ENCODE measurements around the gene CFAP46. TPM values are rescaled to one million over a fixed set of nuclear protein-coding genes. Genes with fewer than 3 reads are reported as not detected.

CFAP46 gene
- polyA plus RNA-seq, 1 of the 3 experiments (the other 2 are of a cell fraction): 3.9 TPM

DNA sequence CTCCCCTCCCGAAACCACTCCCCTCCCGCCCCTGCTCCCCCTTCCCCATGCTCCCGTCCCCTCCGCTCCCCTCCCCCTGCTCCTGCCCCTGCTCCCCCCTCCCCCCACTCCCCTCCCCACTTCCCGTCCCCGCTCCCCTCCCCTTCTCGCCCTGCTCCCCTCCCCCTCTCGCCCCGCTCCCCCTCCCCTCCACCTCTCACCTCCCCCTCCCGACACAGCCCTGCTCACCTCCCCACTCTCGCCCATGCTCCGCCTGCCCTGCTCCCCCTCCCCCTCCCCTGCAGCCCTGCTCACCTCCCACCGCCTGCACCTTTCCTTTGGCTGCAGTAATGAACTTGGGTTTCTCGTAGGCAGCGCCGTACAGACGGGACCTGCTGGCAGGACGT, 106.5 kb downstream of the CFAP46 start (continued):
- no peak for TF ChIP-seq RXRA (IDR thresholded peaks at IDR 0.05; ENCODE audit: borderline replicate concordance, low read depth)
- no peak for TF ChIP-seq ZBTB33 (IDR thresholded peaks at IDR 0.05; ENCODE audit: borderline replicate concordance, low read depth)
- no peak for TF ChIP-seq SIN3A (IDR thresholded peaks at IDR 0.05; ENCODE audit: borderline replicate concordance, low read depth, low read length)
- no peak for TF ChIP-seq SMC3 (IDR thresholded peaks at IDR 0.05; ENCODE audit: low read depth, low read length)
- no peak for TF ChIP-seq TEAD4 (IDR thresholded peaks at IDR 0.05; ENCODE audit: borderline replicate concordance, insufficient read depth)

DNA sequence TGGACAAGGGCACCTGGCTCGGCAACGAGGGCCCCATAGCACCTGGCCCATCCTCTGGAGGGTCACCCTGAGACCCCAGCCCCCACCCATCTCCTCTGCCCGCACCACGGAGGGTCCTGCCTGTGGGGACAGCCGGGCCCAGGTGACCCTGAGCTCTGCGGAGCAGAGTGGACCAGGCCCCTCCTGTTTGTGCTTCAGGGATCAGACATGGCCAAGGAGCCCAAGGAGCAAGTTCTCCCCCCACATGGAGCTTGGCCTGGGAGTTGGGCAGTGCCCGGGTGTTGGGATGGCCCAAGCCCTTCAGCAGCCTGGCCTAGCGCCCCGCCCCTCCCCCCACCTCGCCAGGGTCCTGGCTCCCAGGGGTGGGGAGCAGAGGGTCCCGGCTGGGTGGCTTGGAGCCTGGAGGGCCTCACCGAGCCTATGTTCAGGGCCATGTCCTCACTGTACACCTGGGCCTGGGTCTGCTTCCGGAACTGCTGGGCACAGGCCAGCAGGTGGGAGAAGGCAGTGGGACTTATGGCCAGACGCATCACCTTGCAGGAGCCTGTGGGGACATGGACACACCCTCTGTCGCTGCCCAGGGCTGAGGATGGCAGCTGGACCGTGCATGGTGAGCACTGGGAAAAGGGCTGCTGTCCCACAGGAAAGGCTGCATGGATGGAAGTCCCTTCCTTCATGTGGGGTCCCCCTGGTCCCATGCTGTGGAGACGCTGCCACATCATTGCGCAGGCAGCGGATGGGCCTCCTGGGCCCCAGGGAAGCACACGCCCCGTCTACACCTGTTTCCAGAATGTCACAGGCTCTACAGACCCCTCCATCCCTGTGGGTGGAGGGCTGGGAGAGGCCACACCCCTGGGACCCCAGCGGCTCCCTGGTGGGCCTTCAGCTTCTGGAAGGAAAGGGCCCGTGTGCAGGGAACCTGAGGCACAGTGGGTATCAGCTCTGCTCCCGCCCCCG, 107.2 kb downstream of the CFAP46 start:
- Histone ChIP-seq H3F3A (replicated peaks; ENCODE audit: insufficient read depth) (peaks cover 4% of the 10 kb centered on the region), H3K4me3 (ENCODE audit: low read depth in 2 of 2, low read length in 1 of 2) (no peak overlapping the region), H3K4me2 (no peak overlapping the region), H2AFZ (ENCODE audit: low read depth) (no peak overlapping the region), H4K20me1 (ENCODE audit: insufficient read depth) (no peaks in the 10 kb centered on the region), H3K36me3 (replicated peaks in 1 of 2; ENCODE audit: control insufficient read depth in 1 of 2, insufficient read depth in 2 of 2, low read length in 1 of 2) (no peaks in the 10 kb centered on the region), H3K9me3 (no peaks in the 10 kb centered on the region), H3K27ac (ENCODE audit: low read depth in 2 of 2, low read length in 1 of 2) (no peak overlapping the region), H3K4me1 (ENCODE audit: control insufficient read depth in 1 of 2, insufficient read depth in 2 of 2, low read depth in 1 of 2, low read length in 1 of 2) (peaks cover 0 to 11% of the 10 kb centered on the region in 2 experiments; a peak in 1 of 4 replicates), H3K79me2 (ENCODE audit: insufficient read depth) (no peaks in the 10 kb centered on the region), H3K27me3 (ENCODE audit: insufficient read depth) (no peaks in the 10 kb centered on the region; the same call in 1 of the 2 replicates), H3K9me2 (no peaks in the 10 kb centered on the region), H3K9ac (no peak overlapping the region)
- WGBS (ENCODE audit: low lambda C conversion rate): 60% methylated on average over 10 of the region's 25 CpGs
- TF ChIP-seq TCF12 (IDR thresholded peaks at IDR 0.05): no peak
- TF ChIP-seq MEF2A (IDR thresholded peaks at IDR 0.05; ENCODE audit: borderline replicate concordance, low read depth): no peak
- TF ChIP-seq, protein P1, sequence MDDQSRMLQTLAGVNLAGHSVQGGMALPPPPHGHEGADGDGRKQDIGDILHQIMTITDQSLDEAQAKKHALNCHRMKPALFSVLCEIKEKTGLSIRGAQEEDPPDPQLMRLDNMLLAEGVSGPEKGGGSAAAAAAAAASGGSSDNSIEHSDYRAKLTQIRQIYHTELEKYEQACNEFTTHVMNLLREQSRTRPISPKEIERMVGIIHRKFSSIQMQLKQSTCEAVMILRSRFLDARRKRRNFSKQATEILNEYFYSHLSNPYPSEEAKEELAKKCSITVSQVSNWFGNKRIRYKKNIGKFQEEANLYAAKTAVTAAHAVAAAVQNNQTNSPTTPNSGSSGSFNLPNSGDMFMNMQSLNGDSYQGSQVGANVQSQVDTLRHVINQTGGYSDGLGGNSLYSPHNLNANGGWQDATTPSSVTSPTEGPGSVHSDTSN (IDR thresholded peaks at IDR 0.05): no peak
- no peak for TF ChIP-seq JUND (IDR thresholded peaks at IDR 0.05)
- TF ChIP-seq YY1 (IDR thresholded peaks at IDR 0.05; ENCODE audit: low read depth): no peak
- DNase-seq: no peak
- POLR2A ChIA-PET: no interaction called here
- CTCF ChIA-PET: interaction anchor here (0.9 to 5.2 kb wide), 5 partner anchors 11 to 376 kb away, joined by 3 to 26 read pairs (median 3); no protein-coding TSS in a partner anchor

GRCh38 chr10:132834311-132834761, 108.0 kb downstream of the CFAP46 start:
- H3K9ac ChIP-seq: no peak overlapping the region
- peaks cover 4% of the 10 kb centered on the region for H3F3A ChIP-seq (replicated peaks; ENCODE audit: insufficient read depth)
- POLR2A ChIA-PET: no interaction called here
- H4K20me1 ChIP-seq (ENCODE audit: insufficient read depth): no peaks in the 10 kb centered on the region
- H3K36me3 ChIP-seq (replicated peaks in 1 of 2; ENCODE audit: control insufficient read depth in 1 of 2, insufficient read depth in 2 of 2, low read length in 1 of 2): no peaks in the 10 kb centered on the region
- no peaks in the 10 kb centered on the region for H3K9me2 ChIP-seq
- H3K4me3 ChIP-seq (ENCODE audit: low read depth in 2 of 2, low read length in 1 of 2): no peak overlapping the region
- no peak for TF ChIP-seq NRF1 (IDR thresholded peaks at IDR 0.05; ENCODE audit: low read depth, low read length)
- no peak for TF ChIP-seq MEF2A (IDR thresholded peaks at IDR 0.05; ENCODE audit: borderline replicate concordance, low read depth)
- no peak for TF ChIP-seq RAD21 (IDR thresholded peaks at IDR 0.05; ENCODE audit: low read length)
- no peak for TF ChIP-seq RXRA (IDR thresholded peaks at IDR 0.05; ENCODE audit: borderline replicate concordance, low read depth)
- no peak for TF ChIP-seq POLR2AphosphoS5 (IDR thresholded peaks at IDR 0.05; ENCODE audit: low read depth, low read length)
- TF ChIP-seq FOSL2 (IDR thresholded peaks at IDR 0.05; ENCODE audit: borderline replicate concordance, low read depth): no peak
- TF ChIP-seq USF1 (IDR thresholded peaks at IDR 0.05; ENCODE audit: borderline replicate concordance, low read depth): no peak
- TF ChIP-seq NFIC (IDR thresholded peaks at IDR 0.05; ENCODE audit: borderline replicate concordance): no peak
- TF ChIP-seq, protein P2, sequence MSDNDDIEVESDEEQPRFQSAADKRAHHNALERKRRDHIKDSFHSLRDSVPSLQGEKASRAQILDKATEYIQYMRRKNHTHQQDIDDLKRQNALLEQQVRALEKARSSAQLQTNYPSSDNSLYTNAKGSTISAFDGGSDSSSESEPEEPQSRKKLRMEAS (IDR thresholded peaks at IDR 0.05; ENCODE audit: low read depth): no peak
- TF ChIP-seq, protein P3, sequence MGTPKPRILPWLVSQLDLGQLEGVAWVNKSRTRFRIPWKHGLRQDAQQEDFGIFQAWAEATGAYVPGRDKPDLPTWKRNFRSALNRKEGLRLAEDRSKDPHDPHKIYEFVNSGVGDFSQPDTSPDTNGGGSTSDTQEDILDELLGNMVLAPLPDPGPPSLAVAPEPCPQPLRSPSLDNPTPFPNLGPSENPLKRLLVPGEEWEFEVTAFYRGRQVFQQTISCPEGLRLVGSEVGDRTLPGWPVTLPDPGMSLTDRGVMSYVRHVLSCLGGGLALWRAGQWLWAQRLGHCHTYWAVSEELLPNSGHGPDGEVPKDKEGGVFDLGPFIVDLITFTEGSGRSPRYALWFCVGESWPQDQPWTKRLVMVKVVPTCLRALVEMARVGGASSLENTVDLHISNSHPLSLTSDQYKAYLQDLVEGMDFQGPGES (IDR thresholded peaks at IDR 0.05; ENCODE audit: low read depth, low read length): no peak
- TF ChIP-seq CHD2 (IDR thresholded peaks at IDR 0.05; ENCODE audit: low read length, partially characterized antibody): no peak
- TF ChIP-seq RFX5 (IDR thresholded peaks at IDR 0.05; ENCODE audit: low read length): no peak
- 58% methylated on average over 4 of the region's 18 CpGs for WGBS (ENCODE audit: low lambda C conversion rate)
- H3K27me3 ChIP-seq (ENCODE audit: insufficient read depth): no peaks in the 10 kb centered on the region; the same call in 1 of the 2 replicates
- H3K27ac ChIP-seq (ENCODE audit: low read depth in 2 of 2, low read length in 1 of 2): no peak overlapping the region
- no peak overlapping the region for H2AFZ ChIP-seq (ENCODE audit: low read depth)
- DNase-seq: no peak
- H3K9me3 ChIP-seq: no peaks in the 10 kb centered on the region
- no peak overlapping the region for H3K4me2 ChIP-seq
- CTCF ChIA-PET: interaction anchor here (5.2 kb wide), 1 partner anchor 180 kb away, joined by 26 read pairs; no protein-coding TSS in a partner anchor
- H3K79me2 ChIP-seq (ENCODE audit: insufficient read depth): no peaks in the 10 kb centered on the region
- peaks cover 0 to 11% of the 10 kb centered on the region in 2 experiments; a peak in 1 of 4 replicates for H3K4me1 ChIP-seq (ENCODE audit: control insufficient read depth in 1 of 2, insufficient read depth in 2 of 2, low read depth in 1 of 2, low read length in 1 of 2)
